Neural progenitor cell (in vitro differentiated cells): ENCODE results near the gene SLC16A12.

Source experiments
- EZH2 ChIP-seq: fragments of 200-600 bp; sonication (generic); IDR thresholded peaks from 2 replicates; pipeline ENCODE4 v1.6.1; 2017; ENCODE audit warnings: antibody characterized with exemption, mild to moderate bottlenecking, moderate library complexity
- EZH2phosphoT487 ChIP-seq: fragments of 200-600 bp; sonication (generic); IDR thresholded peaks from 2 replicates; pipeline ENCODE4 v1.6.1; 2017; ENCODE audit warnings: antibody characterized with exemption
- TF ChIP-seq, protein P1 (sequence below): fragments of 200-600 bp; sonication (generic); IDR thresholded peaks from 2 replicates; pipeline ENCODE4 v1.5.1; 2017; ENCODE audit warnings: antibody characterized with exemption, mild to moderate bottlenecking

DNA sequence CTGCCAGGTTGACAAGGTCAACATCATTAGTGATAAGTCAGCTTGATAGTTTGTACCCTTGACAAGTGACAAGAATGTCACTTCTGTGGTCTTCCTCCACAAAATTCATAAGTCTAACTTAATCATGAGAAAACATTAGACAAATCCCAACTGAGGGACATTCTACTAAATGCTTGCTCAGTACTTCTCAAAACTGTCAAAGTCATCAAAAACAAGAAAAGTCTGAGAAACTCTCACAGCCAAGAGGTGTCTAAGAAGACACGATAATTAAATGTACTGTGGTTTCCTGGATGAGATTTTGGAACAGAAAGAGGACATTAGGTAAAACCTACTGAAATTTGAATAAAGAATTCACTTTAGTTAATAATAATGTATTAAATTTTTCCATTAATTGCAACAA is 29.8 kb upstream of the SLC16A12 start:
- TF ChIP-seq EZH2 (no peak), EZH2phosphoT487 (no peak)
- TF ChIP-seq, protein P1, sequence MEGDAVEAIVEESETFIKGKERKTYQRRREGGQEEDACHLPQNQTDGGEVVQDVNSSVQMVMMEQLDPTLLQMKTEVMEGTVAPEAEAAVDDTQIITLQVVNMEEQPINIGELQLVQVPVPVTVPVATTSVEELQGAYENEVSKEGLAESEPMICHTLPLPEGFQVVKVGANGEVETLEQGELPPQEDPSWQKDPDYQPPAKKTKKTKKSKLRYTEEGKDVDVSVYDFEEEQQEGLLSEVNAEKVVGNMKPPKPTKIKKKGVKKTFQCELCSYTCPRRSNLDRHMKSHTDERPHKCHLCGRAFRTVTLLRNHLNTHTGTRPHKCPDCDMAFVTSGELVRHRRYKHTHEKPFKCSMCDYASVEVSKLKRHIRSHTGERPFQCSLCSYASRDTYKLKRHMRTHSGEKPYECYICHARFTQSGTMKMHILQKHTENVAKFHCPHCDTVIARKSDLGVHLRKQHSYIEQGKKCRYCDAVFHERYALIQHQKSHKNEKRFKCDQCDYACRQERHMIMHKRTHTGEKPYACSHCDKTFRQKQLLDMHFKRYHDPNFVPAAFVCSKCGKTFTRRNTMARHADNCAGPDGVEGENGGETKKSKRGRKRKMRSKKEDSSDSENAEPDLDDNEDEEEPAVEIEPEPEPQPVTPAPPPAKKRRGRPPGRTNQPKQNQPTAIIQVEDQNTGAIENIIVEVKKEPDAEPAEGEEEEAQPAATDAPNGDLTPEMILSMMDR, result no peak
